ENCODE data around the gene CLIP3. TPM values are rescaled to one million over a fixed set of nuclear protein-coding genes. Genes with fewer than 3 reads are reported as not detected.

The CLIP3 gene
- total and polyA plus RNA-seq, 2 of the 13 experiments (the other 11 are each of a cell fraction or from before 2014, with no cell fraction given): 0.15 to 1.2 TPM

DNA sequence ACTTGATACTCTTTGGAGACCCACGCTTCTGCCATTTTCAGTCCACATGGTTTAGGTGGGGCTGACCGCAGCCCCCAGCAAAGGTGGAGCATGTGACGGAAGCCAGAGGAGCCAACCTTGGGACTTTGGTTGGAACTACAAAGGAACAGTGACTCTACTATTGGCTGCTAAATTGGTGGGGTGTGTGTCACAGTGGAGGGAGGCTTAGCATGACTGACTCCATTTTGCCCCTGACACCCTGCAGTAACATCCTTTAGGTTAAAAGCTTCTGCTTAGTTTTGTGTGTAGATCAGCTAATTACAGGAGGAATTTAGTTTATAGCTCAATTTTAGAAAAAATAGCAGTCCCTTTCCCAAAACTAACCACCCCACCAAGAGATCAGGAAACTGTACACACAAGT is 31.1 kb downstream of the CLIP3 start:
- ChIA-PET POLR2A (no interaction called here), CTCF (ENCODE audit: low intra/inter-chr PET ratio, low total read pairs) (no interaction called here)
- Histone ChIP-seq H3K79me2 (ENCODE audit: insufficient read depth, low read length) (peaks cover 8% of the 10 kb centered on the region), H4K20me1 (ENCODE audit: insufficient read depth, low read length) (peaks cover 5% of the 10 kb centered on the region), H3K4me1 (ENCODE audit: insufficient read depth, low read length) (peaks cover 49% of the 10 kb centered on the region), H3K9ac (ENCODE audit: insufficient read depth, low read depth, low read length) (no peak overlapping the region), H3K4me2 (ENCODE audit: low read depth, low read length) (no peak overlapping the region), H3K27me3 (ENCODE audit: control insufficient read depth in 1 of 2, insufficient read depth in 2 of 2, low read length in 2 of 2) (no peaks in the 10 kb centered on the region), H2AFZ (ENCODE audit: low read length) (no peak overlapping the region), H3K4me3 (replicated peaks in 1 of 3; ENCODE audit: insufficient read depth in 1 of 3, low read depth in 2 of 3, low read length in 3 of 3) (no peak overlapping the region), H3K9me3 (ENCODE audit: low read length) (no peaks in the 10 kb centered on the region), H3K27ac (ENCODE audit: extremely low read length, insufficient read depth, low read length) (no peak overlapping the region), H3K36me3 (replicated peaks in 1 of 2; ENCODE audit: control insufficient read depth in 1 of 2, insufficient read depth in 2 of 2, low read length in 2 of 2) (peaks cover 5 to 19% of the 10 kb centered on the region in 2 experiments)
- TF ChIP-seq, protein P1, sequence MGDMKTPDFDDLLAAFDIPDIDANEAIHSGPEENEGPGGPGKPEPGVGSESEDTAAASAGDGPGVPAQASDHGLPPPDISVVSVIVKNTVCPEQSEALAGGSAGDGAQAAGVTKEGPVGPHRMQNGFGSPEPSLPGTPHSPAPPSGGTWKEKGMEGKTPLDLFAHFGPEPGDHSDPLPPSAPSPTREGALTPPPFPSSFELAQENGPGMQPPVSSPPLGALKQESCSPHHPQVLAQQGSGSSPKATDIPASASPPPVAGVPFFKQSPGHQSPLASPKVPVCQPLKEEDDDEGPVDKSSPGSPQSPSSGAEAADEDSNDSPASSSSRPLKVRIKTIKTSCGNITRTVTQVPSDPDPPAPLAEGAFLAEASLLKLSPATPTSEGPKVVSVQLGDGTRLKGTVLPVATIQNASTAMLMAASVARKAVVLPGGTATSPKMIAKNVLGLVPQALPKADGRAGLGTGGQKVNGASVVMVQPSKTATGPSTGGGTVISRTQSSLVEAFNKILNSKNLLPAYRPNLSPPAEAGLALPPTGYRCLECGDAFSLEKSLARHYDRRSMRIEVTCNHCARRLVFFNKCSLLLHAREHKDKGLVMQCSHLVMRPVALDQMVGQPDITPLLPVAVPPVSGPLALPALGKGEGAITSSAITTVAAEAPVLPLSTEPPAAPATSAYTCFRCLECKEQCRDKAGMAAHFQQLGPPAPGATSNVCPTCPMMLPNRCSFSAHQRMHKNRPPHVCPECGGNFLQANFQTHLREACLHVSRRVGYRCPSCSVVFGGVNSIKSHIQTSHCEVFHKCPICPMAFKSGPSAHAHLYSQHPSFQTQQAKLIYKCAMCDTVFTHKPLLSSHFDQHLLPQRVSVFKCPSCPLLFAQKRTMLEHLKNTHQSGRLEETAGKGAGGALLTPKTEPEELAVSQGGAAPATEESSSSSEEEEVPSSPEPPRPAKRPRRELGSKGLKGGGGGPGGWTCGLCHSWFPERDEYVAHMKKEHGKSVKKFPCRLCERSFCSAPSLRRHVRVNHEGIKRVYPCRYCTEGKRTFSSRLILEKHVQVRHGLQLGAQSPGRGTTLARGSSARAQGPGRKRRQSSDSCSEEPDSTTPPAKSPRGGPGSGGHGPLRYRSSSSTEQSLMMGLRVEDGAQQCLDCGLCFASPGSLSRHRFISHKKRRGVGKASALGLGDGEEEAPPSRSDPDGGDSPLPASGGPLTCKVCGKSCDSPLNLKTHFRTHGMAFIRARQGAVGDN (CRISPR knock-in tag; IDR thresholded peaks at IDR 0.05): peak; percentile 30; the same call in 1 of the 2 replicates
- no peak for TF ChIP-seq SNRNP70 (IDR thresholded peaks at IDR 0.05; ENCODE audit: low read depth, low read length)
- ATAC-seq (no peak), DNase-seq (ENCODE audit: low spot score) (no peak), FAIRE-seq (no peak)
- WGBS (ENCODE audit: low lambda C conversion rate): 100% methylated on average over 3 of the region's 3 CpGs
- intact Hi-C loops (cut with micrococcal nuclease; ENCODE audit: unreplicated experiment) (no loop called here), in situ Hi-C loops (cut with HindIII; ENCODE audit: extremely low pct_ligation_motif_present, low pct_unique_long_range_greater_than_20kb) (no loop called here)
- BruUV-seq (replicated peaks): no TSS peak

DNA sequence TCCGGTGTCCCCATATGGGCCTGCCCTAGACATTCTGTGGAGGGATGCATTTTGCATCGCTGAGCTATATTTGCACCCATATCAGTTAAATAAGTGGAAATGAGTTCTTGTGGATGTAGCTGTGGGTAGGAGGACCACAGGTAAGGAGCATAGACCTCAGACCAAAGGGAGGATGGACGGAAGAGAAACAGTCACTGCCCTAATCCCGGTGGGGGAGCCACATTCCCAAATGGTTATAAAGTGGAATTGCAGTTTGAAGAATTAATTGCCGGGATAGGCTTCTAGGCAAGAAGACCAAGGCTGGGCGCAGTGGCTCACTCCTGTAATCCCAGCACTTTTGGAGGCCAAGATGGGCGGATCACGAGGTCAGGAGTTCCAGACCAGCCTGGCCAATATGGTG is 35.9 kb downstream of the CLIP3 start:
- 85% methylated on average over 8 of the region's 8 CpGs for WGBS (ENCODE audit: low lambda C conversion rate)

More for the DNA sequence above, 35.9 kb downstream of the CLIP3 start:
- DNase-seq (ENCODE audit: low spot score): no peak
- H3K27me3 ChIP-seq (ENCODE audit: control insufficient read depth in 1 of 2, insufficient read depth in 2 of 2, low read length in 2 of 2): no peaks in the 10 kb centered on the region
- ATAC-seq: no peak
- FAIRE-seq: no peak
- H3K36me3 ChIP-seq (replicated peaks in 1 of 2; ENCODE audit: control insufficient read depth in 1 of 2, insufficient read depth in 2 of 2, low read length in 2 of 2): peaks cover 5 to 9% of the 10 kb centered on the region in 2 experiments; a peak in 3 of 5 replicates
- H2AFZ ChIP-seq (ENCODE audit: low read length): no peak overlapping the region
- no peaks in the 10 kb centered on the region for H3K9me3 ChIP-seq (ENCODE audit: low read length)
- CTCF ChIA-PET (ENCODE audit: low intra/inter-chr PET ratio, low total read pairs): no interaction called here
- H3K79me2 ChIP-seq (ENCODE audit: insufficient read depth, low read length): peaks cover 24% of the 10 kb centered on the region
- BruUV-seq (replicated peaks): no TSS peak
- POLR2A ChIA-PET: interaction anchor here (1.3 to 2.2 kb wide), 3 partner anchors 12 to 118 kb away, joined by 4 to 8 read pairs (median 5); partner anchors contain the start of genes ALKBH6, POLR2I, SYNE4 and TBCB
- in situ Hi-C loops (cut with HindIII; ENCODE audit: extremely low pct_ligation_motif_present, low pct_unique_long_range_greater_than_20kb): loop anchor here (5.0 kb wide), 1 partner anchor 56 kb away; the partner anchor contains the start of genes THAP8 and WDR62
- peaks cover 52% of the 10 kb centered on the region for H3K4me1 ChIP-seq (ENCODE audit: insufficient read depth, low read length)
- TF ChIP-seq HNRNPL (IDR thresholded peaks at IDR 0.05; ENCODE audit: low read depth, low read length): no peak
- TF ChIP-seq ZNF263 (CRISPR knock-in tag; IDR thresholded peaks at IDR 0.05): peak; percentile 31; the same call in 1 of the 2 replicates
- no peak for TF ChIP-seq ZC3H13 (CRISPR knock-in tag; IDR thresholded peaks at IDR 0.05)
- peak overlapping the region; percentile 85 to 99 (median 86) for H3K4me3 ChIP-seq (replicated peaks in 1 of 3; ENCODE audit: insufficient read depth in 1 of 3, low read depth in 2 of 3, low read length in 3 of 3)
- H4K20me1 ChIP-seq (ENCODE audit: insufficient read depth, low read length): peaks cover 9% of the 10 kb centered on the region
- H3K27ac ChIP-seq (ENCODE audit: extremely low read length, insufficient read depth, low read length): peak overlapping the region; percentile 84
- peak overlapping the region; percentile 86; the same call in 1 of the 2 replicates for H3K9ac ChIP-seq (ENCODE audit: insufficient read depth, low read depth, low read length)
- H3K4me2 ChIP-seq (ENCODE audit: low read depth, low read length): peak overlapping the region; percentile 96
- intact Hi-C loops (cut with micrococcal nuclease; ENCODE audit: unreplicated experiment): loop anchor here (5.0 kb wide), 1 partner anchor 56 kb away; the partner anchor contains the start of genes THAP8 and WDR62

Measured in HepG2 (cell line).